HG02938 (cell line): ENCODE data around the gene CERKL.
"Not testable (repeated sequence)": the region's sequence is repeated elsewhere in the genome, so short reads cannot be mapped to it uniquely, and the experiment has no call there.

Experiments
- ATAC-seq: cut with Tn5 transposase; IDR thresholded peaks from one replicate; pipeline ENCODE4 v1.9.1; 2021; ENCODE audit warnings: mild to moderate bottlenecking, moderate library complexity; ENCODE audit not compliant: unreplicated experiment

CERKL gene, protein sequence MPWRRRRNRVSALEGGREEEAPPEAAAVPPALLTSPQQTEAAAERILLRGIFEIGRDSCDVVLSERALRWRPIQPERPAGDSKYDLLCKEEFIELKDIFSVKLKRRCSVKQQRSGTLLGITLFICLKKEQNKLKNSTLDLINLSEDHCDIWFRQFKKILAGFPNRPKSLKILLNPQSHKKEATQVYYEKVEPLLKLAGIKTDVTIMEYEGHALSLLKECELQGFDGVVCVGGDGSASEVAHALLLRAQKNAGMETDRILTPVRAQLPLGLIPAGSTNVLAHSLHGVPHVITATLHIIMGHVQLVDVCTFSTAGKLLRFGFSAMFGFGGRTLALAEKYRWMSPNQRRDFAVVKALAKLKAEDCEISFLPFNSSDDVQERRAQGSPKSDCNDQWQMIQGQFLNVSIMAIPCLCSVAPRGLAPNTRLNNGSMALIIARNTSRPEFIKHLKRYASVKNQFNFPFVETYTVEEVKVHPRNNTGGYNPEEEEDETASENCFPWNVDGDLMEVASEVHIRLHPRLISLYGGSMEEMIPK

DNA sequence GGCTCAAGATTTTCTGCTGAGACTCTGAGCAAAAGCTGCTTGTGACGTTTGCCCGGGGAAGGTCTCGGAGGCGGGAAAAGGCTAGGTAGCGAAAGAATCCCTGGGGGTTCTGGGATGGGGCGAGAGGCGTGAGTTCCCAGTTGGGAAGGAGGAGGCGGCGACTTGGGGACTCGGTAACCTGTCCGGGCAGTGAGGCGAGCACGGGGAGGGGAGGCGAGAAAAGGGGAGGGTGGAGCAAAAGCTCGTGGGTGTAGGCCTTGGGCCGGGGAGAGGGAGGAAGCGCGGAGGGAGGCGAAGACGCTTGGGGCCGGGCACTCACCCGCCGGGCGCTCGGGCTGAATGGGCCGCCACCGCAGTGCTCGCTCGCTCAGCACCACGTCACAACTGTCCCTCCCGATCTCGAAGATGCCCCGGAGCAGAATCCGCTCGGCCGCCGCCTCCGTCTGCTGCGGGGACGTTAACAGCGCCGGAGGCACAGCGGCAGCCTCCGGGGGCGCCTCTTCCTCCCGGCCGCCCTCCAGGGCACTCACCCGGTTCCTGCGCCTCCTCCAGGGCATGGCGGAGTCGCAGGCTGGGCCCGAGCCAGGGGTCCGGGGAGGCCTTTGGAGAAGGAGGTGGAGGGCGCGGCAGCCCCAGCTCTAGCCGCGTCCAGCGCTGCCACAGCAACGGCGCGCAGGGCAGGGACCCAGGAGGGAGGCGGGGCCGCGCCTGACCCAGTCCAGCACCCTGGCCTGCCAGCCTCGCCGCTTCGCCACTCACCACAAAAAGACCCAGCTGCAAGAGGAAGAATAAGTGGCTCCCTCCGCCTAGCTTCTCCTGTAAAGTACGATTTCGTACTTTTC is at the start of gene CERKL:
CERKL (minus strand) TSS at position 656 of the 842 bp plus-strand sequence; CDS start at position 557, 99 bp downstream.
- ATAC-seq = peak; percentile 77

GRCh38 chr2:181702519-181702918 is 45.6 kb upstream of the CERKL start:
- ATAC-seq = not testable (repeated sequence)

- no peak for ATAC-seq
Measured at GRCh38 chr2:181698223-181698622, 41.3 kb upstream of the CERKL start.

- no peak for ATAC-seq
Measured at GRCh38 chr2:181697571-181697970, 40.7 kb upstream of the CERKL start.

GRCh38 chr2:181697126-181697525 is 40.2 kb upstream of the CERKL start:
- no peak for ATAC-seq

- no peak for ATAC-seq
Measured at GRCh38 chr2:181694271-181694670, 37.4 kb upstream of the CERKL start.

- ATAC-seq = no peak
Measured at GRCh38 chr2:181690860-181691259, 34.0 kb upstream of the CERKL start.

DNA sequence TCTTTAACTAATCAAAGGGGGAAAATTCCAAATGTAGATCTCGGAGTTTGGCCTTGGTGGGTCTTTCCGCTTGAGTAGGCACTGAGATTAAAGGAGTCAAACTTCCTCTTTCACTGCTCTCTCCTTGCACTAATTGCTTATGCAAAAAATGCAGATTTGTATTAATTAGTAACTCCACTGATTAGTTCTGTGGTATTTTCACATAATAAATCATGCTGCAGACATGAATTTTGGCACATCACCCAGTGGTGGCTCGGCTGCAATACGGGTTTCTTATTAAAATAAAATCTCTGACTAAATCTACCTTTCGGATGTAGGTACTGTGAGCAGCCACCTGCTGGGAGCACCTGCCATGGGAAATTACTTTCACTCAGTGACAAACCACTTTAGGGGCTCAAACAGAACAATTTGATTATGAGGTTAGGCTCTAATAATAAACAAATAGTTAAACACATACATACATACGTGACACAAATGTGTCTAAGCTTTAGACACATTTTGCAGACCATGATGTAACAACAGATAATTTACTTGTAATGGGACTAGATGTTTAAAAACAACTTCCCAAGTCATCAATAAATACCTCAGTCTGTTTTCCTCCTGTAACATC is 29.8 kb upstream of the CERKL start:
- ATAC-seq = no peak

GRCh38 chr2:181685150-181685688 is 28.3 kb upstream of the CERKL start:
- no peak for ATAC-seq

DNA sequence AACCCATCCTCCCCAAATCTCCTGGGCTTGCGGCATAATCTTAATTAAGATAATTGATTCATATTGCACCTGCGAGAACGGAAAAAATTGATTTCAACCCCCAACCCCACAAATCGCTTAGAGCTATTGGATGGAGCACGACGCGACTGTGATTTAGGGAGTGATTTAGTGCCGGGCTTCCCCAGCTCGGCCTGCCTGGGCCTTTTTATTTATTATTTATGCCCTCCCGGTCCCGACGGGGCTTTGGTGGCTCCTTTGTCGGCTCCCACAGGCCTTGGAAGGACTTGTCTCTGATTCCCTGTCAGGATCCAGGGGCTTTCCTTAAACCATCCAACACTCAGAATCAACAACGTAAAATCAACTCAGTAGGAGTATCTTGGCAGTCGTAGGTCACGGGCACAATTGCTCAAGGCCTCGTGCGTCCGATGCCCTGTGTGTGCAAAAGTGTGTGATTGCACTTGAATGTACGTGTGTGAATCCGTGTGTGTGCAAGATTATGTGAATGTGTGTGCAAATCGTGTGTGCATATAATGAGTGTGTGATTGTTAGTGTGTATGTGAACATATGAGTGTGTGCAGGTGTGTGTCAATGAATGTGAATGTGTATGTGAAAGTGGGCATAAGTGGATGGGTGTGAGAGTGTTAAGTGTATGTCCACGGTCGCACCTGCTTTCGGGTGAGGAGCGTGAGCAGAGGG is 27.7 kb upstream of the CERKL start:
- no peak for ATAC-seq

GRCh38 chr2:181683518-181684453 is 26.9 kb upstream of the CERKL start:
- ATAC-seq = no peak

DNA sequence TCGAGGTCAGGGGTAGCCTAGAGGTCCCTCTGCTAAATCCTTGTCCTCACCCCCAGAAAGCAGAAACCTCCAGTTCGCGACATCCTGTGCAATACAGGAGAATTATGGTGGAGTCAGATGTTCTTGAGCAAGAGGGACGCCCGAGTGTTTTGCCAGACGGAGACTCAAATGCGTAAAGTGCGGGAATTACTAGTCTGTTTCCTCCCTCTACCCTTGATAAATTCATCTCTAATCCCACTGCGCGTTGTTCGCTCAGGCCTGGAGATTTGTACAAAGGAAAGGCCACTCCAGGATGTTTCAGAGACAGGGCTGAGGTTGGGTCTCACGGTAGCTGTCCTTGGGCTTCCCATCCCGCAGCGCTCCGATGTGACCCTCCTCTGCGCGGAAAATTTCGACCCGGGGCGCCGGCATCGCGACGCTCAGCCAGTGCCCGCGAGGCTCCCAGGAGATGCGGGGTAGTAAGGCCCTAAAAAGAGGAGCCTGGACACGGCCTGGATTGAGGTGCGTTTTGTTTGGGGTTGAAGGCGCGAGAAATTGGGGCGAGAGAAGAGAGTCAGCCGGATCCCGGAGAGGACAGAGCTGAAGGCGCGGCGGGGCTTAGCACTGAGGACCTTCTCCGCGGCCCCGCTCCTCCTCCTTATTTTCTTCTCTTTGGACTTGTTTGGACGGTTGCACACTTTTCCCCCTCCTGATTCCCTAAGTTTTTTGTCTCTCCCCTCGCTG is 26.1 kb upstream of the CERKL start:
- ATAC-seq = no peak

GRCh38 chr2:181682026-181682789 is 25.3 kb upstream of the CERKL start:
- no peak for ATAC-seq

DNA sequence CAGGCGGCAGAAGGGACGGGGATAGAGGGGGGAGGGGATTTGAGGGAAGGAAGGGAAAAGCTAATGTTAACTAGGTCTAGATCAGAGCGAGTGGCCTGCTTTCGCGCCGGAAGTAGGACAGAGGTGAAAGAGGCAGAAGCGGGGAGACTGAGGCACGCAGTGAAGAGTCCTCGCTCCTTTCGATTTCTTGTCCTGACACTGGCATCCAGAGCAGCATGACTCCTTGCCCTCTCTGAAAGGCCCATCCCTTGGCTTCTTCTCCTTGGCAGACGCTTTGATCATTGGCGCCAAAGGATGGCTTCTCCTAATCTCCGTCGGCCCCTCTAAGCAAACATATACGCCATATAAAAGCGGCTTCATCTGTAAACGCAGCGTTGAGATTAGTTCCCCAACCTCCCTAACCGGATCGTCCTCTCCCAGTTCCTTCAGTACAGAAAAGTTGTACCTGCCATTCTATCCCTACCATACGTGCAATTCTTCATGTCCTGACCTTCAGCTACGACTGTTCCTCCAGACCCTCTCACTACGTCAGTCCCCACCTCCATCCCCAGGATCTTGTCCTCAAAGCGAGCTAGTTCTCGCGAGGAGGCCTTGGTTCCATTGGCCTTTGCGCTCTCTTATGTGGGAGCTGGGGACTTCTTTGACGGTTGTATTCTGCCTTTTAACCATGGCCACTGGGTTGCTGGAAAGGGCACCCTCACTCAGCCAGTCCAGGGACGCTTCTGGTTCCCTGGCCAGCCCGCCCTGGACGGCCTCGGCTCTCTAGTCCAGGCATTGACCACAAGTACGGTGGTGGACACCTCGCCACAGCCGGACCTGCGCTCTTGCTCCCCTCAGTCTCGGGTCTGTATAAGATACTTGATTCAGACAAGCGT is 24.3 kb upstream of the CERKL start:
- no peak for ATAC-seq

- ATAC-seq = no peak
Measured at GRCh38 chr2:181680055-181680936, 23.4 kb upstream of the CERKL start, which contains the start of gene NEUROD1. Gene NEUROD1 (minus strand): TSS chr2:181680517. CDS start chr2:181678860, 1,657 bp downstream.

DNA sequence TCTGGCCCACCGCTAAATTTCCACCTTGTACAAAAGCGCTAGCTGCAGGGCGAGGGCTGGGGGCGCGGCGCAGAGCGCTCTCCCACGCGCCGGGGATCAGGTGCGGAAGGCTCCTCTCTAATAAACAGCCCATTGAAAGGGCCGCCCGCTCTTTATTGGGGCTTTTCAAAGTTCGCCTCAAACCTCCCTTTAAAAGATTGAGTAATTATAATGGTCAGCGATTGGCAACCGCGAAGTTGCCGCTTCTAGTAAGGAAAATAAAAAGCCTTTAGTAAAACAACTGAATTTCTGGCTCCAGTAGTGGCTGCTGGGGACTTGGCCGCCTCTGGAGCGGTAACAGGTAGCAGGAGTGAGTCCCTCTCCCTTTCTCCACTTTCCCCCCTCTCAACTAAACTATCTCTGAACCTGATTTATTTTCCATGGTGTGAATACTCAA is 22.7 kb upstream of the CERKL start:
- no peak for ATAC-seq
